ENCODE results near the gene GNMT.

Gene GNMT

GRCh38 chr6:42970871-42971612 lies 10.5 kb downstream of the GNMT start:
- Histone ChIP-seq H3K9me3 (ENCODE audit: control insufficient read depth in 1 of 2, low read length in 2 of 2) (no peaks in the 10 kb centered on the region), H3K9ac (ENCODE audit: low read depth in 1 of 2, low read length in 2 of 2) (no peak overlapping the region), H3K27ac (ENCODE audit: low read depth, low read length) (no peak overlapping the region)

GRCh38 chr6:42971746-42972327 lies 11.3 kb downstream of the GNMT start:
- Histone ChIP-seq H3K4me1 (ENCODE audit: control insufficient read depth in 1 of 2, insufficient read depth in 2 of 2, low read length in 2 of 2) (peaks cover 0 to 2% of the 10 kb centered on the region in 2 donors), H3K27me3 (ENCODE audit: control insufficient read depth in 1 of 2, insufficient read depth in 2 of 2, low read length in 2 of 2) (no peaks in the 10 kb centered on the region), H3K9ac (ENCODE audit: low read depth in 1 of 2, low read length in 2 of 2) (no peak overlapping the region), H3K27ac (ENCODE audit: low read depth, low read length) (no peak overlapping the region), H3K36me3 (ENCODE audit: control insufficient read depth in 1 of 2, insufficient read depth in 2 of 2, low read length in 2 of 2) (peaks cover 4 to 36% of the 10 kb centered on the region in 2 donors), H3K9me3 (ENCODE audit: control insufficient read depth in 1 of 2, low read length in 2 of 2) (no peaks in the 10 kb centered on the region), H3K4me3 (ENCODE audit: low read depth in 1 of 2, low read length in 2 of 2) (no peak overlapping the region)

More at GRCh38 chr6:42970871-42971612, 10.5 kb downstream of the GNMT start:
- Histone ChIP-seq H3K4me1 (ENCODE audit: control insufficient read depth in 1 of 2, insufficient read depth in 2 of 2, low read length in 2 of 2) (no peaks in the 10 kb centered on the region), H3K27me3 (ENCODE audit: control insufficient read depth in 1 of 2, insufficient read depth in 2 of 2, low read length in 2 of 2) (no peaks in the 10 kb centered on the region), H3K36me3 (ENCODE audit: control insufficient read depth in 1 of 2, insufficient read depth in 2 of 2, low read length in 2 of 2) (peaks cover 8 to 44% of the 10 kb centered on the region in 2 donors), H3K4me3 (ENCODE audit: low read depth in 1 of 2, low read length in 2 of 2) (no peak overlapping the region)

- Histone ChIP-seq H3K4me1 (ENCODE audit: control insufficient read depth in 1 of 2, insufficient read depth in 2 of 2, low read length in 2 of 2) (peaks cover 10 to 11% of the 10 kb centered on the region in 2 donors), H3K9me3 (ENCODE audit: control insufficient read depth in 1 of 2, low read length in 2 of 2) (no peaks in the 10 kb centered on the region), H3K27ac (ENCODE audit: low read depth, low read length) (no peak overlapping the region), H3K27me3 (ENCODE audit: control insufficient read depth in 1 of 2, insufficient read depth in 2 of 2, low read length in 2 of 2) (no peaks in the 10 kb centered on the region), H3K9ac (ENCODE audit: low read depth in 1 of 2, low read length in 2 of 2) (no peak overlapping the region), H3K36me3 (ENCODE audit: control insufficient read depth in 1 of 2, insufficient read depth in 2 of 2, low read length in 2 of 2) (peaks cover 0 to 20% of the 10 kb centered on the region in 2 donors), H3K4me3 (ENCODE audit: low read depth in 1 of 2, low read length in 2 of 2) (no peak overlapping the region)
These were observed 13.4 kb downstream of the GNMT start for GRCh38 chr6:42973926-42974325.

- H3K4me1 ChIP-seq (ENCODE audit: control insufficient read depth in 1 of 2, insufficient read depth in 2 of 2, low read length in 2 of 2): peaks cover 17 to 18% of the 10 kb centered on the region in 2 donors
- peaks cover 0 to 9% of the 10 kb centered on the region in 2 donors for H3K36me3 ChIP-seq (ENCODE audit: control insufficient read depth in 1 of 2, insufficient read depth in 2 of 2, low read length in 2 of 2)
- H3K4me3 ChIP-seq (ENCODE audit: low read depth in 1 of 2, low read length in 2 of 2): no peak overlapping the region
- H3K9me3 ChIP-seq (ENCODE audit: control insufficient read depth in 1 of 2, low read length in 2 of 2): no peaks in the 10 kb centered on the region
- no peak overlapping the region for H3K9ac ChIP-seq (ENCODE audit: low read depth in 1 of 2, low read length in 2 of 2)
- H3K27me3 ChIP-seq (ENCODE audit: control insufficient read depth in 1 of 2, insufficient read depth in 2 of 2, low read length in 2 of 2): no peaks in the 10 kb centered on the region
- no peak overlapping the region for H3K27ac ChIP-seq (ENCODE audit: low read depth, low read length)
These were observed 14.5 kb downstream of the GNMT start for GRCh38 chr6:42974919-42975505.

GRCh38 chr6:42978487-42978838 lies 17.9 kb downstream of the GNMT start:
- H3K36me3 ChIP-seq (ENCODE audit: control insufficient read depth in 1 of 2, insufficient read depth in 2 of 2, low read length in 2 of 2): peaks cover 0 to 7% of the 10 kb centered on the region in 2 donors
- peak overlapping the region; percentile 45 to 70 for H3K9ac ChIP-seq (ENCODE audit: low read depth in 1 of 2, low read length in 2 of 2)
- no peaks in the 10 kb centered on the region for H3K27me3 ChIP-seq (ENCODE audit: control insufficient read depth in 1 of 2, insufficient read depth in 2 of 2, low read length in 2 of 2)
- H3K4me1 ChIP-seq (ENCODE audit: control insufficient read depth in 1 of 2, insufficient read depth in 2 of 2, low read length in 2 of 2): peaks cover 18 to 19% of the 10 kb centered on the region in 2 donors
- peak overlapping the region; percentile 68 to 72 for H3K4me3 ChIP-seq (ENCODE audit: low read depth in 1 of 2, low read length in 2 of 2)
- H3K9me3 ChIP-seq (ENCODE audit: control insufficient read depth in 1 of 2, low read length in 2 of 2): no peaks in the 10 kb centered on the region
- H3K27ac ChIP-seq (ENCODE audit: low read depth, low read length): peak overlapping the region; percentile 74

GRCh38 chr6:42978839-42979522 lies 18.4 kb downstream of the GNMT start, which contains the start of gene PEX6:
TSS of gene PEX6 (minus strand) at chr6:42979181. CDS start at chr6:42979150, 31 bp downstream.
- Histone ChIP-seq H3K36me3 (ENCODE audit: control insufficient read depth in 1 of 2, insufficient read depth in 2 of 2, low read length in 2 of 2) (peaks cover 0 to 2% of the 10 kb centered on the region in 2 donors), H3K9me3 (ENCODE audit: control insufficient read depth in 1 of 2, low read length in 2 of 2) (no peaks in the 10 kb centered on the region), H3K4me3 (ENCODE audit: low read depth in 1 of 2, low read length in 2 of 2) (peak within 1 kb of the TSS; percentile 68 to 72), H3K4me1 (ENCODE audit: control insufficient read depth in 1 of 2, insufficient read depth in 2 of 2, low read length in 2 of 2) (peaks cover 19 to 23% of the 10 kb centered on the region in 2 donors), H3K9ac (ENCODE audit: low read depth in 1 of 2, low read length in 2 of 2) (peak within 1 kb of the TSS; percentile 45 to 70), H3K27me3 (ENCODE audit: control insufficient read depth in 1 of 2, insufficient read depth in 2 of 2, low read length in 2 of 2) (no peaks in the 10 kb centered on the region), H3K27ac (ENCODE audit: low read depth, low read length) (peak within 1 kb of the TSS; percentile 74)

- Histone ChIP-seq H3K9me3 (ENCODE audit: control insufficient read depth in 1 of 2, low read length in 2 of 2) (no peaks in the 10 kb centered on the region), H3K27me3 (ENCODE audit: control insufficient read depth in 1 of 2, insufficient read depth in 2 of 2, low read length in 2 of 2) (no peaks in the 10 kb centered on the region), H3K27ac (ENCODE audit: low read depth, low read length) (peak overlapping the region; percentile 74), H3K4me3 (ENCODE audit: low read depth in 1 of 2, low read length in 2 of 2) (peak overlapping the region; percentile 68 to 72), H3K4me1 (ENCODE audit: control insufficient read depth in 1 of 2, insufficient read depth in 2 of 2, low read length in 2 of 2) (peaks cover 19 to 24% of the 10 kb centered on the region in 2 donors), H3K9ac (ENCODE audit: low read depth in 1 of 2, low read length in 2 of 2) (peak overlapping the region; percentile 45 to 70), H3K36me3 (ENCODE audit: control insufficient read depth in 1 of 2, insufficient read depth in 2 of 2, low read length in 2 of 2) (no peaks in the 10 kb centered on the region)
These were observed 19.1 kb downstream of the GNMT start for GRCh38 chr6:42979523-42980177.

- no peaks in the 10 kb centered on the region for H3K27me3 ChIP-seq (ENCODE audit: control insufficient read depth in 1 of 2, insufficient read depth in 2 of 2, low read length in 2 of 2)
- H3K4me1 ChIP-seq (ENCODE audit: control insufficient read depth in 1 of 2, insufficient read depth in 2 of 2, low read length in 2 of 2): peaks cover 35 to 41% of the 10 kb centered on the region in 2 donors
- no peaks in the 10 kb centered on the region for H3K9me3 ChIP-seq (ENCODE audit: control insufficient read depth in 1 of 2, low read length in 2 of 2)
- no peaks in the 10 kb centered on the region for H3K36me3 ChIP-seq (ENCODE audit: control insufficient read depth in 1 of 2, insufficient read depth in 2 of 2, low read length in 2 of 2)
- H3K27ac ChIP-seq (ENCODE audit: low read depth, low read length): no peak overlapping the region
- H3K4me3 ChIP-seq (ENCODE audit: low read depth in 1 of 2, low read length in 2 of 2): no peak overlapping the region
- no peak overlapping the region for H3K9ac ChIP-seq (ENCODE audit: low read depth in 1 of 2, low read length in 2 of 2)
These were observed 21.3 kb downstream of the GNMT start for GRCh38 chr6:42981836-42982235.

GRCh38 chr6:42984001-42984923 lies 23.7 kb downstream of the GNMT start, which contains the start of gene PPP2R5D:
TSS of gene PPP2R5D (plus strand) at chr6:42984570. CDS start at chr6:42984678, 108 bp downstream.
- Histone ChIP-seq H3K4me3 (ENCODE audit: low read depth in 1 of 2, low read length in 2 of 2) (peak within 1 kb of the TSS; percentile 86 to 87), H3K4me1 (ENCODE audit: control insufficient read depth in 1 of 2, insufficient read depth in 2 of 2, low read length in 2 of 2) (peaks cover 48 to 52% of the 10 kb centered on the region in 2 donors), H3K9me3 (ENCODE audit: control insufficient read depth in 1 of 2, low read length in 2 of 2) (no peaks in the 10 kb centered on the region), H3K27ac (ENCODE audit: low read depth, low read length) (peak within 1 kb of the TSS; percentile 28), H3K9ac (ENCODE audit: low read depth in 1 of 2, low read length in 2 of 2) (peak within 1 kb of the TSS; percentile 82 to 94), H3K27me3 (ENCODE audit: control insufficient read depth in 1 of 2, insufficient read depth in 2 of 2, low read length in 2 of 2) (no peaks in the 10 kb centered on the region), H3K36me3 (ENCODE audit: control insufficient read depth in 1 of 2, insufficient read depth in 2 of 2, low read length in 2 of 2) (peaks cover 8 to 9% of the 10 kb centered on the region in 2 donors)

All from duodenal mucosa (tissue), 2 donors.